Measurements from ENCODE around the gene TOX2.
A peak's percentile ranks its signal among the peaks of the same experiment; 100 is the strongest.

The TOX2 gene

GRCh38 chr20:44080064-44080463 is 165.4 kb downstream of the TOX2 start:
- no peak for DNase-seq (ENCODE audit: low read depth in 2 of 2)

GRCh38 chr20:44080646-44081267 is 166.1 kb downstream of the TOX2 start:
- DNase-seq (ENCODE audit: low read depth in 2 of 2) = peak; percentile 50 to 57

- DNase-seq (ENCODE audit: low read depth in 2 of 2) = no peak
These were observed 166.8 kb downstream of the TOX2 start for GRCh38 chr20:44081476-44081875.

- no peak for DNase-seq (ENCODE audit: low read depth in 2 of 2)
These were observed 167.2 kb downstream of the TOX2 start for GRCh38 chr20:44081888-44082287.

GRCh38 chr20:44083220-44083933 is 168.7 kb downstream of the TOX2 start:
- peak in 1 of 2 experiments; percentile 20 for DNase-seq (ENCODE audit: low read depth in 2 of 2)

GRCh38 chr20:44084439-44084838 is 169.8 kb downstream of the TOX2 start:
- no peak for DNase-seq (ENCODE audit: low read depth in 2 of 2)

GRCh38 chr20:44084891-44085290 is 170.2 kb downstream of the TOX2 start:
- no peak for DNase-seq (ENCODE audit: low read depth in 2 of 2)

- no peak for DNase-seq (ENCODE audit: low read depth in 2 of 2)
These were observed 171.2 kb downstream of the TOX2 start for GRCh38 chr20:44085616-44086434.

GRCh38 chr20:44087051-44087856 is 172.6 kb downstream of the TOX2 start:
- DNase-seq (ENCODE audit: low read depth in 2 of 2) = no peak

- DNase-seq (ENCODE audit: low read depth in 2 of 2) = no peak
These were observed 173.1 kb downstream of the TOX2 start for GRCh38 chr20:44087857-44088120.

- DNase-seq (ENCODE audit: low read depth in 2 of 2) = peak in 1 of 2 experiments; percentile 26
These were observed 175.5 kb downstream of the TOX2 start for GRCh38 chr20:44089987-44090674.

GRCh38 chr20:44091026-44091425 is 176.4 kb downstream of the TOX2 start:
- DNase-seq (ENCODE audit: low read depth in 2 of 2) = no peak

GRCh38 chr20:44092551-44093248 is 178.0 kb downstream of the TOX2 start:
- DNase-seq (ENCODE audit: low read depth in 2 of 2) = peak in 1 of 2 experiments; percentile 25

GRCh38 chr20:44093249-44093582 is 178.6 kb downstream of the TOX2 start:
- no peak for DNase-seq (ENCODE audit: low read depth in 2 of 2)

- DNase-seq (ENCODE audit: low read depth in 2 of 2) = no peak
These were observed 181.2 kb downstream of the TOX2 start for GRCh38 chr20:44095831-44096230.

GRCh38 chr20:44097521-44098255 is 183.0 kb downstream of the TOX2 start:
- DNase-seq (ENCODE audit: low read depth in 2 of 2) = no peak

- DNase-seq (ENCODE audit: low read depth in 2 of 2) = no peak
These were observed 183.6 kb downstream of the TOX2 start for GRCh38 chr20:44098256-44098630.

GRCh38 chr20:44098657-44099056 is 184.0 kb downstream of the TOX2 start:
- DNase-seq (ENCODE audit: low read depth in 2 of 2) = no peak

GRCh38 chr20:44099832-44100231 is 185.2 kb downstream of the TOX2 start:
- no peak for DNase-seq (ENCODE audit: low read depth in 2 of 2)

- DNase-seq (ENCODE audit: low read depth in 2 of 2) = no peak
These were observed 187.9 kb downstream of the TOX2 start for GRCh38 chr20:44102582-44102981.

Measured in fibroblast of skin of left quadriceps (primary cell).